ENCODE results near the gene ZFP36.

The ZFP36 gene

DNA sequence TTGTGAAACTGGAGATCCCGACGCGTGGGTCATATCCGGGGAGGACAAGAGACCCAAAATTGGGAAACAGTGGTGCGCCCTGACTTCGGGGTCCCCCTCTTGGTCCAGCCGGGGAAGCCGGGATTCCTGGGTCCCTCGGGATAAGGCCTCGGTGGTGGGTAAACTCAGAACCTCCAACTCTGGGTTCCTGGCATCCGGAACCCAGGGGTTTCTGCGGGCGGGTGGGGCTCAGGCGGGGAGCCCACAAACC is 688 bp downstream of the ZFP36 start:
- DNase-seq, result no peak

DNA sequence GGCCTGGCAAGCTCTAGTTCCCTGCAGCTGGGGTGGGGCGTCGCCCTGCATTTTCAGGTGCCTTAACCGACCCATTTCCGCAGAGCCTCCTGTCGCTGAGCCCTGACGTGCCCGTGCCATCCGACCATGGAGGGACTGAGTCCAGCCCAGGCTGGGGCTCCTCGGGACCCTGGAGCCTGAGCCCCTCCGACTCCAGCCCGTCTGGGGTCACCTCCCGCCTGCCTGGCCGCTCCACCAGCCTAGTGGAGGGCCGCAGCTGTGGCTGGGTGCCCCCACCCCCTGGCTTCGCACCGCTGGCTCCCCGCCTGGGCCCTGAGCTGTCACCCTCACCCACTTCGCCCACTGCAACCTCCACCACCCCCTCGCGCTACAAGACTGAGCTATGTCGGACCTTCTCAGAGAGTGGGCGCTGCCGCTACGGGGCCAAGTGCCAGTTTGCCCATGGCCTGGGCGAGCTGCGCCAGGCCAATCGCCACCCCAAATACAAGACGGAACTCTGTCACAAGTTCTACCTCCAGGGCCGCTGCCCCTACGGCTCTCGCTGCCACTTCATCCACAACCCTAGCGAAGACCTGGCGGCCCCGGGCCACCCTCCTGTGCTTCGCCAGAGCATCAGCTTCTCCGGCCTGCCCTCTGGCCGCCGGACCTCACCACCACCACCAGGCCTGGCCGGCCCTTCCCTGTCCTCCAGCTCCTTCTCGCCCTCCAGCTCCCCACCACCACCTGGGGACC is 1.2 kb downstream of the ZFP36 start:
- no peak for DNase-seq

DNA sequence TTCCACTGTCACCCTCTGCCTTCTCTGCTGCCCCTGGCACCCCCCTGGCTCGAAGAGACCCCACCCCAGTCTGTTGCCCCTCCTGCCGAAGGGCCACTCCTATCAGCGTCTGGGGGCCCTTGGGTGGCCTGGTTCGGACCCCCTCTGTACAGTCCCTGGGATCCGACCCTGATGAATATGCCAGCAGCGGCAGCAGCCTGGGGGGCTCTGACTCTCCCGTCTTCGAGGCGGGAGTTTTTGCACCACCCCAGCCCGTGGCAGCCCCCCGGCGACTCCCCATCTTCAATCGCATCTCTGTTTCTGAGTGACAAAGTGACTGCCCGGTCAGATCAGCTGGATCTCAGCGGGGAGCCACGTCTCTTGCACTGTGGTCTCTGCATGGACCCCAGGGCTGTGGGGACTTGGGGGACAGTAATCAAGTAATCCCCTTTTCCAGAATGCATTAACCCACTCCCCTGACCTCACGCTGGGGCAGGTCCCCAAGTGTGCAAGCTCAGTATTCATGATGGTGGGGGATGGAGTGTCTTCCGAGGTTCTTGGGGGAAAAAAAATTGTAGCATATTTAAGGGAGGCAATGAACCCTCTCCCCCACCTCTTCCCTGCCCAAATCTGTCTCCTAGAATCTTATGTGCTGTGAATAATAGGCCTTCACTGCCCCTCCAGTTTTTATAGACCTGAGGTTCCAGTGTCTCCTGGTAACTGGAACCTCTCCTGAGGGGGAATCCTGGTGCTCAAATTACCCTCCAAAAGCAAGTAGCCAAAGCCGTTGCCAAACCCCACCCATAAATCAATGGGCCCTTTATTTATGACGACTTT is 2.0 kb downstream of the ZFP36 start:
- DNase-seq, result no peak

DNA sequence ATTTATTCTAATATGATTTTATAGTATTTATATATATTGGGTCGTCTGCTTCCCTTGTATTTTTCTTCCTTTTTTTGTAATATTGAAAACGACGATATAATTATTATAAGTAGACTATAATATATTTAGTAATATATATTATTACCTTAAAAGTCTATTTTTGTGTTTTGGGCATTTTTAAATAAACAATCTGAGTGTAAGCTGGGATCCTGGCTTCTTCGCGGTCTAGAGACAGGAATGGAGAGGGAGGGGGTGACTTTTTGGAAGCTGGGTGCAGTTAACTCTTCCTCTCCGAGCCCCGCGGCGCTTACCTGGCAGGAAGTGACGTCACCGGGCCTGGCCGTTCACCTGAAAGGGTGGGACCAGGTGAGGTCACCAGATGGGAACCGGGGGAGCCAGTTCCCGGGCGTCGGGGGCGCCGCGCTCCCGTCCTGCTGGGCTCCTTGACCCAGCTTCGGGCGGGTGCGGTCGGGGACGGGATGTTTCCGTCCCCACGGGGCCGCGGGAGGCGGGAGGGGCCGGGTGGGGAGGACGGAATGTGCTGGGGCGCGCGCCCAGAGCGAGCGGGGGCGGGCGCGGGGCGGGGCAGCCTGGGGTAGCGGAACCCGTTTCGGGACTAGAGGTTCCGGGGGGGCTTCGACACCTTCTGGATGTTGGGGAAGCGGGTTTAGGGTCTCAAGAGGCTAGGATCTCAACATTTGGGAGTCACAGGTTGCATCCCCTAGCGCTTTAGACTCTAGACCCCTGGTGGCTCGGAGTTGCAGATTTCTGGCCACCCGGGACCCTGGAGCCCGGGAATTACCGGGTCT is 2.8 kb downstream of the ZFP36 start:
- DNase-seq, result peak; percentile 60 to 89

DNA sequence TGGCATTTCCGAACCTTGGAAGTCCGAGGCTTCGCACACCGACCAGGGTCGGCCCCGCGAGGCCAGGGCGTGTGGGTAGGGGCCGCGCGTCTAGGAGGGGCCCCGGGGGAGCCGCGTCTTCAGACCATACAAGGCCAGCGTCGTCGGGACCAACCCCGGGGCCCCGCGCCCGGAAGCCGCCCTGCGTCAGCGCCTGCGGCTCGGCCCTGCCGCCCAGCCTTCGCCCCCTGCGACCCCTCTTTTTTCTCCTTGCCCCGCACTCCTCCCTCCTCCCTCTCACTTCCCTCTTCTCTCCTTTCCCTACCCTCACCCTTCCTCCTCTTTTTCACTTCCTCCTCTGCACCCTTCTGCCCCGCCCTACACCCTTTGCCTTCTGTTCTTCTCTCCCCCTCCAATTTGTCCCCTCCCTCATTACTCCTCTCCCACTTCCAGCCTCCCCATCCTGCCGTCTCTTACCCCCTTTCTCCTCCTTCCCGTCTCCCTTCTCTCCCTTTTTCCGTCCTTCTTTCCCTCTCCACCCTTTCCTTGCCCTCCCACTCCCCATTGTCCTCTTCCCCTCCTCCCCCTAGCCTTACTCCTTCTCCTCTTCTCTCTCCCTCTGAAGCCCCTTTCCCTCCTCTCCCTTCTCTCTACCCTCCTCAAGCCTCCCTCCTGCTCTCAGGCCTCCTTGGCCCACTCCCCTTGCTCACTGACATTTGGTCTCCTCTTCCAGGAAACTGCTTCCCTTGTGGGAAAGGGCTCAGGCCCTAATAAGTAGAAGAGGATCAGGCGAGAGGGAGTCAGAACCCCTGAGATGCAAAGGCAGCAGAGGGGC is 3.6 kb downstream of the ZFP36 start:
- DNase-seq, result no peak

DNA sequence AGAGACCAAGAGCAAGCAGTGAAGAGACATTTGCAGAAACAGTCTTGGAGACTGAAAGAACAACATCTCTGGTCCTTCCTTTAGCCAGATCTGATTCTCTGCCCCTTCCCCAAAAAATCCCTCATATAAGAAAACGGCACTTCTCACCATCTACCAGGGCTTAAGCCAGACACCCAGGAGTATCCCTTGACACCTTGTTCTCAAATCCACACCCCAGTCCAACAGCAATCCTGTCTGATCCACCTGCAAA is 4.1 kb downstream of the ZFP36 start:
- no peak for DNase-seq

DNA sequence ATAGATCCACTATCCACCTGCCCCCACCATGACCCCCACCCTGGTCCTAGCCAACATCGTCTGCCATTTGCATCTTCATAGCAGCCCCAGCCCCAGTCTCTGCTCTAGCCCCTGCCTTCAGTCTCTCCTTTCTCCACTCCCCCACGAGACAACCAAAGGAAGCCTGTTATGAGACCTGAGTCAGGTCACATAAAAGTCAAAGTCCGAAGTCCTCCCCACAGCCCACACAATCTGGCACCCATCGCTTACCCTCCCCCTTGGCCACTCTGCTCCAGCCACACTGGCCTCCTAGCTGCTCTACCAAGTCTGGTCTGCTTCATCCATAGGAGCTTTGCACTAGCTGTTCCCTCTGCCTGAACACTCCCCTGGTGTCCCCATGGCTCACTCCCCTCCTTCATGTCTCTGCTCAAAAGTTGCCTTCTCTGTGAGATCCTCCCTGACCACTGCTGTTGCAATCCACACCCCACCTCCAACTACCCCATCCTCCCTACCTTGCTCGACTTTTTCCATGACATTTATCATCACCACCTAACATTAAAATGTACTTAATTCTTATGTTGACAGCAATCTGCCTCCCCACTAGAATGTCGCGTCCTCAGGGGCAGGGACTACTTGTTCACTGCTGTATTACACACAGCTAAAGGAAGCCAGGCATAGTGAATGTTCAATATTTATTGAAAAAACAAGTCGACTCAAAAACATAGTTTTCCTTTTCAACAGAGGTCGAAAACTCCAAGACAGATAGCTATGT is 4.6 kb downstream of the ZFP36 start:
- no peak for DNase-seq

DNA sequence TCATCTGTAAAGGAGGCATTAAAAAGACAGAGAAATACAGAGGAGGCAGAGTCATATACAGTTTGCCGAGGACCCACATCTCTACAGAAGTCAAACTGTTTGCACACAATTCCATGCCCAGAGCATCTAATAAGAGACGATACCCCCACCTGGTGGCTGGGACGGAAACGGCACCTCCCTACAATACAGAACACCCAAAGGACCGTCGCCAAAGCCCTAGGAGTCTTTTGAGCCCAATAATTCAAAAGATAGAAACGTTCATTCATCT is 5.1 kb downstream of the ZFP36 start:
- peak; percentile 88 to 99 for DNase-seq

DNA sequence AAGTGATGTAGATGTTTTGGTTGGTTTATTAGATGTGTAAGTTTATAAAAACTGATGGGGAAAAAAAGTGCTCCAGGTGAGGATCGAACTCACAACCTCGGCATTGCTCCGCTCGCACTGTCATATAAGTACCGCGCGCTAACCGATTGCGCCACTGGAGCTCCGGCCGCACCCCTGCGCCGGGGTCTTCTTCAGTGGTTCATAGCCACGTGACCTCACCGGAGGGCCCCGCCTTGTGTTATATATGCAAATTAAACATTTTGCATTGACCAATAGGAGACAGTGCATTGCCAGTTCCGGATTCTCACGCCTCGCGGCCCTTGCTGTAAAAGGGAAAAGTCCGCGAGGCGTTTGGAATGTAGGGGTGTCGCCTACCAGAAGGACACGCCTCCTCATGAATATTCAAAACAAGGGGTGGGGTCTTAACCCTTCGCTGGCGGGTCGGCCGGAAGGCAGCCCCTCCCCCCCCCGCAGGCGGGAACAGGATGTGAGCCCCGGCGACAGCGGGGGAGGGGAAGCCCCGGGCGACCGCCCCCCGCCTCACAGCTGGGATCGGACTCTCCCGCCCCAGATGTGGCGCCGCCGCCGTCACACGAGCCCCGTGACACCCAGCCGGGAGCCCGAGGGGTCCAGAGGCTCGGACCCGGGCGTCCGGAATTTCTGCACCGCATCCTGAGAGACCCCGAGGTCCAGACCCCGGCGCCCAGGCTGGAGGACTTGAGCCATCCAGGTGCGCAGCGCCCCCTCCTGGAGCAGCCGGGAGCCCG is 5.6 kb downstream of the ZFP36 start, which contains the start of gene PLEKHG2:
Gene PLEKHG2 (plus strand): TSS at position 570 of the 767 bp plus-strand sequence. CDS start 1,418 bp downstream, outside the sequence.
- DNase-seq, result peak; percentile 97 to 99

DNA sequence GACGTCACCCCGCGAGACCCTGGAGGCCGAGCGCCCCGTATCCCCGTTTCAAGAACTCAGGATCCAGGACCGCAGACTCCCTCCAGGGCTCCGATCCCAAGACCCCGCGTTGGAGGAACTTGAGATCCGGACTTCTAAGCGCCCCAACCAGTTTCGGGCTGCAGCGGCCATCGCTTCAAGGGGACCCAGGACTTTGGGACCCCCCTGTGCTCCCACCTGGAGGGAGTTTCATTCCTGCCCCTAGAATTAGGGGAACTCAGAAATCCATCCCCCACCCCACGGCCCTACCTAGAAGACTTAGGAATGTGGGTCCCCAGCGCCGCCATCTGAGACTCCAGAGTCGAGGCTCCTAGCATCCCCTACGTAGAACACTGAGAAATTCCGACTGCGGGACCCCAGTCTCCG is 6.2 kb downstream of the ZFP36 start:
- DNase-seq, result no peak

DNA sequence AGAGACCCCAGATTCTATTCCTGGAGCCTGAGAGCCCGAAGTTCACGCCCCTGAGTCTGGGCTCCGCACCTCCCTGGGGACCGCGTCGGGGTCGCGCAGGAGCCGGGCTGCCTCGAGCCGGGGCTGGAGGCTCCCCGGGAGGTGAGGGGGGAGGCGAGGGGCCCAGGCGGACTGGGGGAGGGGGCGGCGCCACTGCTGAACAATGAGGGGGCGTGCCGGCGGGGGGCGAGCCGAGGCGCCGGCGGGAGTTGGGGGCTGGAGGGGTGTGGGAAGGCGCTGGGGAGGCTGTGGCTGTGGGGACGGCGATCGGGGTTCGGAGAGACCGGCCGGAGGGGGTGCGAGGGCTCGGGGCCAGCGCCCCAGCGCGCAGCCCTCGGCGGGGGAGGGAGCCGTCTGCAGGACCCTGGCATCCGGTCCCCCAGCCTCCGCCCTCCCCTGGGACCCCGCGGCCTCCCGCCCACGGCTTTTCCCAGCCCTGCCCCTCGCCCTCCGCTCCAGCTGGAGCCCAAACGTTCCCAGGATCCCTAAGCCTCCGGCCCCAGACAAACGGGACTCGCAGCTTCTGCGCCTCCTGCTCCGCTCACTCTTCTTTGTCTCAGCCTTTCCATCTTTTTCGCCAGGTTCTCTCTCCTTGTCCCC is 6.7 kb downstream of the ZFP36 start:
- DNase-seq, result peak in 1 of 2 experiments; percentile 25

DNA sequence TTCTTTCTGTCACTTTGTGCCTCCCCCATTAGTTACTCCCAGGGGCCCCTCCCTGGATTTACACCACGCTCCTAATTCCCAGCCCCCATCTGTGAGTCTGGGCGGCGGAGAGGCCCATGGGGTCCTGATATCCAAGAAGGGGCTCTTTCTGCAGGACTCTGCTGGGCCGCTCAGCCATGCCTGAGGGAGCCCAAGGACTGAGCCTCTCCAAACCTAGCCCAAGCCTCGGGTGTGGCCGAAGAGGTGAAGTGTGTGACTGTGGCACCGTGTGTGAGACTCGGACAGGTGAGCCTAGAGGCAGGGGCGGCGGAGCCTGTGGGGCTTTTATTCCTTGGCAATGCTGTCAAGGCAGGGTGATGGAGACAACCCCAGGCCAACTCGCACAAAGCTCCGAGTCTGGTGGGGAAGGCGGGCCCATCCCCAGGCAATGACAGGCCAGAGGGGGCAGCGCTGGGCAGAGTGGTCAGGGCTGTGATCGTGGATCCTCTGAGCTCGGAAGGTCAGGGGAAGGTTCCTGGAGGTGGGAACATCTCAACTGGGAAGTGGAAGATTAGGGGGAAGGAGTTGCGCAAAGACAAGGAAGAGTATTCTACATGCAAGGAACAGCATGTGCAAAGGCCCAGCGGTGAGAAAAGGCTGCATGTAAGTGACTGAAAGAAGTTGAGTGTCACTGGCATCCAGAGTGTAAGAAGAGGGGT is 7.4 kb downstream of the ZFP36 start:
- DNase-seq, result no peak

DNA sequence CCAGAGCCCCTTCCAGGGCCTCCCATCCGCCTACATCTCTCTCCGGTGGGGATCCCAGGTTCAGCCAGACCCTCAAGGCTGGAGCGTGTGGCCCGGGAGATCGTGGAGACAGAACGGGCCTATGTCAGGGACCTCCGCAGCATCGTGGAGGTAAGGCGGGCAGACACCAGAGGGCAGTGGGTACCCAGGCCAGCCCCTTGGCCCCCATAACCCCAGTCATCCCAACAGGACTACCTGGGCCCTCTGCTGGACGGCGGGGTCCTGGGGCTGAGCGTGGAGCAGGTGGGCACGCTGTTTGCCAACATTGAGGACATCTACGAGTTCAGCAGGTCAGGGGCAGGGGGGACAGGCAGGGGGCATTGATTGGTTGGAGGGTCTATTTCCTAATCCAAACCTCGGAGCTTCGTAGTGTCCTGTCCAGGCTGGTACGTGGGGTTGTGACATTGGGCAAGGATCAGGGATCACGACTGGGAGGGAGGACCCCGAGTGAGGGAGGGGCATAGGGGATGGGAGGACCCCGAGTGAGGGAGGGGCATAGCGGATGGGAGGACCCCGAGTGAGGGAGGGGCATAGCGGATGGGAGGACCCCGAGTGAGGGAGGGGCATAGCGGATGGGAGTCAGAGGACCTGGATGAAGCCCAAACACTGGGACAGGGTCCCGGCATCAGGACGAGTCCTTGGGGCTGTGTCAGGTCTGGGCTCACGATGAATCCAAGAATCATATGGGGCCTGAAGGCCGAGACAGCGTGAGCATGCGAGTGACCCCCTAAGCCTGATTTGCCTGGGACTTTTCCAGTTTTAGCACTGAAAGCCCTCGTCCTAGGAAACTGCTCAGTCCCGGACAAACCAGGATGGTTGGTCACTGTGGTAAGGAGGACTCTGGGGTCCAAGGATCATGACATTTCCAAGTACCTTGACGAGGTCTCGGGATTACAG is 8.7 kb downstream of the ZFP36 start:
- DNase-seq, result no peak

DNA sequence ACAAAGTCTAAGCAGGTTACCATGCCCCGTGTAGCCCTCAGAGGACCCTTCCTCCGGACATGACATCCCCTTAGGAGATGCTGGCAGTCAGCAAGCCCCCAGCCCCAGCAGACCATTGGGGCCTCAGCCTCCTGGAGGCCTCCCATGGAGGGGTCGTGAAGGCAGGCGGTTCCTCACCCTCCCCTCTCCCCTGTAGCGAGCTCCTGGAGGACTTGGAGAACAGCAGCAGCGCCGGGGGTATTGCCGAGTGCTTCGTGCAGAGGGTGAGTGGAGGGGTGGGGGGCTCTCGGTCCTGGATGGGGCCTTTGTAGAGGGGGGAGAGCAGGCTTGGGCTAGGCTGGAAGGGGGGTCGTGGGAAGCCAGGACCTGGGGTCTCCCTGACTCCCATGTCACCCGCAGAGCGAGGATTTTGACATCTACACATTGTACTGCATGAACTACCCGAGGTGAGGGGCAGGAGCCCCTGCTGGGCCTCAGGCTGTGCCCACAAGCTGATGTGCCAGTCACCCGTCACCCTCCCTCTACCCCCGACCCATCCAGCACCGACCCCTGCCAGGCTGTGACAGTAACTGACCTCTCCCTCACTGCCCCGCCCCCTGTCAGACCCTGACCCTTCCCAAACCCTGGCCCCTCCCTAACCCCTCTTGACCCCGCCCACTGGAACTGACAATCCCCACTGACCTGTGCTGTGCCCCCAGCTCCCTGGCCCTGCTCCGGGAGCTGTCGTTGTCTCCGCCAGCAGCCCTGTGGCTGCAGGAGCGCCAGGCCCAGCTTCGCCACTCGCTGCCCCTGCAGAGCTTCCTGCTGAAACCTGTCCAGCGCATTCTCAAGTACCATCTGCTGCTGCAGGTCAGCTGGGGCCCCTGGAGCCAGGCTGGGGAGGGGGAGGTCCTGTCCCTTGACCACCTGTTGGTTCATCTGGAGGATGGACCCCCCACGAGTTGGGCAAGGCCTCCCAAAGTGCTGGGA is 9.8 kb downstream of the ZFP36 start:
- no peak for DNase-seq

DNA sequence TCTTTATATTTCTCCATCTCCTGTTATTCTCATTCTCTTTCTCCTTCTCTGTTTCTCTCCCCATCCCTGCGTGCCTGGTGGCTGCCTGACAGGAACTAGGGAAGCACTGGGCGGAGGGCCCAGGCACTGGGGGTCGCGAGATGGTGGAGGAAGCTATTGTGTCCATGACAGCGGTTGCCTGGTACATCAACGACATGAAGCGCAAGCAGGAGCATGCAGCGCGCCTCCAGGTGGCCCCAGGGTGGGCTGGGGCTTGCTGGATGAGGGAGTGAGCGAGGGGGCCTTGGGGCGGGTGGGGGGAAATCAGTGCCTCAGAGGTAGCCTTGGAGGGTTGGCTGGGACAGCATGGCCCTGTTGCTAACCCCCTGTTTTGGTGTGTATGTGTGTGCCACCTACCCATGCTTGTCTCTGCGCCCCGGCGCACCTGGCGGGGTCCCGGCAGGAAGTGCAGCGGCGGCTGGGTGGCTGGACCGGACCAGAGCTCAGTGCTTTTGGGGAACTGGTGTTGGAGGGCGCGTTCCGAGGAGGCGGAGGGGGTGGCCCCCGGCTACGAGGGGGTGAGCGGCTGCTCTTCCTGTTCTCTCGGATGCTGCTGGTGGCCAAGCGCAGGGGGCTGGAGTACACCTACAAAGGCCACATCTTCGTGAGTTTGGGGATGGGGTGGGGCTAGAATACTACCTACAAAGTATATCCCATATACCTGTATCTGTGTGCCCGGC is 11.0 kb downstream of the ZFP36 start:
- no peak for DNase-seq

DNA sequence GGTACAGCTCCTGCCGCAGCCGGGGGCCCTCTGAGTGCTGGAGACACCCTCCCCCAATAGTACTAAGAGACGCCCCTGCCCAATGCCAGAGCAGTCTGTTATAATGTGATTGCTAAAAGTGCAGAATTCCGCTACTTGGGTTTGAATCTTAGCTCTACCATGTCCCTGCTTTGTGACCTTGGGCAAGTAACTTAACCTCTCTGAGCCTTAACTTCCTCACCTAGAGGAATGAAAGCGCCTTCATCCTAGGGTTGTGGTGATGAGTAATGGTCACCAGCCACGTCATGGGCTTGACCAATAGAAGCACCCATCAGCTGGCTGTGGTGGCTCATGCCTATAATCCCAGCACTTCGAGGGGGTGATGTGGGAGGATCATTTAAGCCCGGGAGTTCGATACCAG is 12.4 kb downstream of the ZFP36 start:
- DNase-seq, result no peak

DNA sequence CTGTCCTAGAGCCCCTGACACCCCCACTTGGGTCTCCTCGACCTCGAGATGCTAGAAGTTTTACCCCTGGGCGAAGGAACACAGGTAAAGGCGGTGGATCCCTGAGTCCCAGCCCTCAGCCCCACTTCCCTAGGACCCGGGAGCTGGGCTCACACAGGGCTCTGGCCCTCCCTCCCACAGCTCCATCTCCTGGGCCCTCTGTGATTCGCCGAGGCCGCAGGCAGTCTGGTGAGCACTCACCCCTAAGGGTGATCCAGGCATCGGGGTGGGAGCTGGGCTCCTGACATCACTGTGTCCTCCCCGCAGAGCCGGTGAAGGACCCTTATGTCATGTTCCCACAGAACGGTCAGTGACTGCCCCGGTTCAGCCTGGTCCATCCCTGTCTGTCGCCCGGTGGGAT is 14.1 kb downstream of the ZFP36 start:
- no peak for DNase-seq

DNA sequence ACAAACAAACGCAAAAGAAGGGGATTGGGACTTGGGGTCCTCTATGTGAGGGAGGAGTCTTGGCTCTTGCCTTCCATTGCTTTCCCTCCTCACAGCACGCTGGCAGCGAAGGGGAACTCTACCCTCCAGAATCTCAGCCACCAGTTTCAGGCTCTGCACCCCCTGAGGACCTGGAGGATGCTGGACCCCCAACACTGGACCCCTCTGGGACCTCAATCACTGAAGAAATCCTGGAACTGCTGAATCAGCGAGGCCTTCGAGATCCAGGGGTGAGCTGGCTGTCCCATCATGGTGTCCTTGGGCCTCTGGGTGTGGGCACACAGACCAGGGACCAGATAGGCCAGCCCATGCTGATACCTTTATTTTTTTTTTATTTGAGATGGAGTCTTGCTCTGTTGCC is 15.4 kb downstream of the ZFP36 start:
- DNase-seq, result no peak
